Muscle layer of colon (tissue), 2 donors: ENCODE measurements around the gene BAX.

Experiments
- H3K27ac ChIP-seq: one replicate; pipeline ENCODE4 v1.7.0; 2013; ENCODE audit warnings: low read depth, mild to moderate bottlenecking, low read length, moderate library complexity
- H3K27me3 ChIP-seq, 2 donors: one replicate each; pipeline ENCODE4 v1.7.0; 2013; ENCODE audit warnings: low read length in 2 of 2, mild to moderate bottlenecking in 2 of 2; ENCODE audit not compliant: insufficient read depth in 2 of 2, control insufficient read depth in 1 of 2
- H3K36me3 ChIP-seq: one replicate; pipeline ENCODE4 v1.7.0; 2013; ENCODE audit warnings: mild to moderate bottlenecking, low read length; ENCODE audit not compliant: insufficient read depth
- H3K4me1 ChIP-seq: one replicate; pipeline ENCODE4 v1.7.0; 2013; ENCODE audit warnings: mild to moderate bottlenecking, low read length; ENCODE audit not compliant: insufficient read depth
- H3K4me3 ChIP-seq, 2 donors: one replicate each; pipeline ENCODE4 v1.7.0; 2013; ENCODE audit warnings: low read length in 2 of 2, low read depth in 1 of 2, mild to moderate bottlenecking in 1 of 2, moderate library complexity in 1 of 2
- H3K9ac ChIP-seq: one replicate; pipeline ENCODE4 v1.7.0; 2013; ENCODE audit warnings: low read length
- H3K9me3 ChIP-seq: one replicate; pipeline ENCODE4 v1.7.0; 2013; ENCODE audit warnings: mild to moderate bottlenecking, low read length
- donor health status: abdominal sarcoma.
- donor health status: Adenocarcinoma of cecum.

The BAX gene

GRCh38 chr19:49009828-49010227, 55.2 kb downstream of the BAX start:
- Histone ChIP-seq H3K4me3 (no peak overlapping the region), H3K9me3 (no peaks in the 10 kb centered on the region), H3K36me3 (peaks cover 29% of the 10 kb centered on the region), H3K4me1 (no peaks in the 10 kb centered on the region), H3K27ac (no peak overlapping the region), H3K27me3 (no peaks in the 10 kb centered on the region), H3K9ac (no peak overlapping the region)

GRCh38 chr19:49010453-49010852, 55.8 kb downstream of the BAX start:
- Histone ChIP-seq H3K4me1 (no peaks in the 10 kb centered on the region), H3K4me3 (no peak overlapping the region), H3K9me3 (no peaks in the 10 kb centered on the region), H3K9ac (no peak overlapping the region), H3K36me3 (peaks cover 27% of the 10 kb centered on the region), H3K27ac (no peak overlapping the region), H3K27me3 (no peaks in the 10 kb centered on the region)

- Histone ChIP-seq H3K9ac (no peak overlapping the region), H3K4me1 (no peaks in the 10 kb centered on the region), H3K27me3 (no peaks in the 10 kb centered on the region), H3K27ac (no peak overlapping the region), H3K9me3 (no peaks in the 10 kb centered on the region), H3K36me3 (peaks cover 29% of the 10 kb centered on the region), H3K4me3 (no peak overlapping the region)
These were observed 56.5 kb downstream of the BAX start for GRCh38 chr19:49011194-49011593.
